Stimulated activated CD4-positive, alpha-beta T cell treated with anti-CD3 and anti-CD28 coated beads, Interleukin-2, amount 100 ng/mL, for 24 hours (primary cell): Measurements from ENCODE around the gene CPNE1.
A peak's percentile ranks its signal among the peaks of the same experiment; 100 is the strongest.

Source experiments
- DNase-seq, 2 donors: peaks; one replicate each; pipeline ENCODE4 v3.0.0-alpha.2; 2020

Gene CPNE1

GRCh38 chr20:35618263-35619131 lies 46.2 kb downstream of the CPNE1 start:
- no peak for DNase-seq

- peak; percentile 54 to 58 for DNase-seq
Observed at GRCh38 chr20:35617397-35618262, 47.1 kb downstream of the CPNE1 start.

DNA sequence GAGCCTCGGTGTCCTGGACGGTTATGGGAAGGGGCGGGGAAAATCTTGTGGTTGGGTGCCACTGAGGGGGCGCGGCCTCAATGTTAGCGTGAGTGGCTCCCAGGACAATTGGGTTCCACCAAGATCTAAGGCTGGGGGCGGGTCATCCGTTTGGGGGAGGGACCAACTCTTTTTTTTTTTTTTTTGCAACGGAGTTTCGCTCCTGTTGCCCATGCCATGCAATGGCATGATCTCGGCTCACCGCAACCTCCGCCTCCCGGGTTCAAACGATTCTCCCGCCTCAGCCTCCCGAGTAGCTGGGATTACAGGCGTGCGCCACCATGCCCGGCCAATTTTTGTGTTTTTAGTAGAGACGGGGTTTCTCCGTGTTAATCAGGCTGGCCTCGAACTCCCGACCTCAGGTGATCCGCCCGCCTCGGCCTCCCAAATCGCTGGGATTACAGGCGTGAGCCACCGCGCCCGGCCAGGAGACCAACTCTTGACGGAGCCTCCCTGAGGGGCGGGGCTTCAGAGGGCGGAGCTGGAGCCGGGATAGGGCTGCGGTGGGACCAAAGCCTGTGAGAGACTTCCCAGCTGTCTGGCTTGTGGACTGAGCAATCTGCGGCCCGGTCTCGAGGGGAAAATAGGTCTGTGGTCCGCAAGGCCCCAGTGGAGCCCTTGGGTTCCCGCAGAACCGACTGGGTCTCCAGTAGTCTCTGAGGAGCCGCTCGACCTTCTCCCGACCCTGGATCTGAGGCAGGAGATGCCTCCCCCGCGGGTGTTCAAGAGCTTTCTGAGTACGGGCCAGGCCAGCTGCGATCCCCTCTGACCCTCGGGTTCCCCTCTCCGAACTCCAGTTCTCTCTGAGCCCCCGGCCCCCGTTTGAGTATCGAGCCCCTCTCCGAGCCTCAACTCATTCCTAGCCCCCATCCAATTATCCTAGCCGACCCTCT lies 48.0 kb downstream of the CPNE1 start:
- peak; percentile 59 to 73 for DNase-seq

DNA sequence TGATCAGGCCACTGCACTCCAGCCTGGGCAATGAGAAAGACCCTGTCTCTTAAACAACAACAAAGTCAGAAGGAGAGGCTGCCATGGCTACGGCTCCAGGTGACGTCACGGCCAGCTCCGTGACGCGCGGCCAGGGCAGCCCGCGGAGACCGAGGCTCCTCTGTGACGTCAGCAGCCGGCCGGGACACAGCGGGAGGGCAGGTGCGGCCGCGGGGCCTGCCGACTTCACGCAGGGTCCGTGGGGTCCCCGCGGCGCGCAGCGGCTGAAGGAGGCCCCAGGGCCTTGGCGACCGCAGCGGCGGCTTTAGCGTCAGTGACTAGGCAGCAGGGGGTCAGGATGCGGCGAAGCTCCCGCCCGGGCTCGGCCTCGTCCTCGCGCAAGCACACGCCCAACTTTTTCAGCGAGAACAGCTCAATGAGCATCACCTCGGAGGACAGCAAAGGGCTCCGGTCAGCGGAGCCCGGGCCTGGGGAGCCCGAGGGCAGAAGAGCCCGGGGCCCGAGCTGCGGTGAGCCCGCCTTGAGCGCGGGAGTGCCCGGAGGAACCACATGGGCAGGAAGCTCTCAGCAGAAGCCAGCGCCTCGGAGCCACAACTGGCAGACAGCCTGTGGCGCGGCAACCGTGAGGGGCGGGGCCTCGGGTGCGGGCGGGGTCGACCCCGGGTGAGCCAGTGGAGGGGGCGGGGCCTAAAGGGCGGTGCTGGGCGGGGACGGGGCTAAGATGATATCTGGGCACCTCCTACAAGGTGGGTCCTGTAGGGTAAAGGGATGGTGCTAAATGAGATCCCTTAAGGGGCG lies 48.8 kb downstream of the CPNE1 start, which contains the start of gene SPAG4:
SPAG4 (plus strand) TSS at position 163 of the 798 bp plus-strand sequence; CDS start at position 338, 175 bp downstream.
- DNase-seq, result peak; percentile 100

DNA sequence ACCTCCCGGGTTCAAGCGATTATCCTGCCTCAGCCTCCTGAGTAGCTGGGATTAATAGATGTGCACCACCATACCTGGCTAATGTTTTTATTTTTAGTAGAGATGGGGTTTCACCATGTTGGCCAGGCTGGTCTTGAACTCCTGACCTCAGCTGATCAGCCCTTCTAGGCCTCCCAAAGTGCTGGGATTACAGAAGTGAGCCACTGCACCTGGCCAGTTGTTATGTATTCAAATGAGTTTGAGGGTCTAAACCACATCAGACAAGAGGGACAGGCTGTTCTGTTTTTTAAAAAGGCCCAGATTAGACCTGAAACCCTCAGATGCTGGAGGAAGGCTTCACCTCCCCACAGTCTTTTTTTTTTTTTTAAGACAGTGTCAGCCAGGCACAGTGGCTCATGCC lies 53.2 kb downstream of the CPNE1 start:
- no peak for DNase-seq

DNA sequence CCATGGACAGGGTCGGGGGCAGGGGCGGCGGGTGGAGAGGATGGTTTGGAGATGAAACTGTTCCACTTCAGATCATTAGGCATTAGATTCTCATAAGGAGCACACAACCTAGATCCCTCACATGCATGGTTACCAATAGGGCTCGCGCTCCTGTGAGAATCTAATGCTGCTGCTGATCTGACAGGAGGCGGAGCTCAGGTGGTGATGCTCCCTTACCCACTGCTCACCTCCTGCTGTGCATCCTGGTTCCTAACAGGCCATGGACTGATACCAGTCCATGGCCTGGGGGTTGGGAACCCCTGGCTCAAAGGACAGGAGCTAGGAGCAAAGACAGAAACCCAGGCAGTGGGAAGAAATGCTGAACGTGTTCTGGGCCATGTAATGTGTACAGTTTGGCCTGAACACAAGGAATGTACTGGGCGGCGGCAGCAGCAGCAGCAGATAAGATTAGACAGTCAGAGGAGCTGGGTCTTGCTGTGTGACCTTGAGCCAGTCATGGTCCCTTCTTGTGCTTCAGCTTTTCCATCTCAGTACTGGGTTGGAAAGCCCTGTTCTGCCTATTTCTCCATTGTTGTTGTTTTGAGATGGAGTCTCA lies 53.8 kb downstream of the CPNE1 start:
- no peak for DNase-seq

- no peak for DNase-seq
Observed at GRCh38 chr20:35607003-35607735, 57.5 kb downstream of the CPNE1 start.

DNA sequence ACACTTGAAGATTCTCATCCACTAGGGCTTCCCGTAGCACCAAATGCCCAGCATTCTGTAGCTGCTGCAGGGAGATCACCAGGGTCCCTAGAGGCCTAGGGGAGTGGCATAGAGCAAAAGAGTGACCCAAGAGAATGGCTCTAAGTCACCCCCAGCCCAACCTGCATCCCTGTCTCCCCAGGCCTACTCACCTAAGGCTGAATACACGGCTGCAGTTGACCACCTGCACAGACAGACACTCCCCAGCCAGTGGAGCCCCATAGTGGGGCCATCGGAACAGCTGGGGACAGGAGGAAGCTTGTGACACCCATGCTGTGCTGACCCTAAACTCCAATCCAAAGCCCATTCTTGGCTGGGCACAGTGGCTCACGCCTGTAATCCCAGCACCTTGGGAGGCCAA lies 58.6 kb downstream of the CPNE1 start:
- no peak for DNase-seq

- no peak for DNase-seq
Observed at GRCh38 chr20:35604449-35604747, 60.3 kb downstream of the CPNE1 start.

- DNase-seq, result no peak
Observed at GRCh38 chr20:35603695-35604448, 60.8 kb downstream of the CPNE1 start.

DNA sequence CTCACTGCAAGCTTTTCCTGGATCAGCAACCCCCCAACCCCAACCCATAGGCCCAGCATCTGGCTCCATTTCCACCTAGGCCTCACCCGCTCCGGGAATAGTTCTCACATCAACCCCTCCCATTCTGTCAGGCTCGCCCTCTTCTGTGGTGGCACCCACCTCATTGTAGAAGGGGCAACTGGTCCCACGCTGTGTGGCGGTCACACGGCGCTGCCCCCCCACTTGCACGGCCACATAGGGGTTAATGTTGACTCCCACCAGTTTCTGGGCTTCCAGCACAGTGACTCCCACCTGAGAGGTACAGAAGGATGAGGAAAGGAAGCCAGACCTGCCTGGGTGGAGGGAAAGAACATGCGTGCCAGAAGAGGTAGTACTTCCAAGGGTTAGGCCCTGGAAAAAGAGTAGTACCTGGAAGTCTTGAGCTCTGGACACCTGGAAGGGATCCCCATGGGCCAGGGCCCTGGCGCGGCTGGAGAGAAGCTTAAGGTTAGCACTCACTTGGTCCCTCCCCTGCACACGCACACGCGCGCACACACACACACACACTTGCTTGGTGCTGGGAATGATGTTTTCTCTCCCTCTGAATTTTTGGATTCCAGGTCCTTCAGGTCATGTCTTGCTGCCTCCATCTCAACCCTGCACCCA lies 61.7 kb downstream of the CPNE1 start:
- no peak for DNase-seq

DNA sequence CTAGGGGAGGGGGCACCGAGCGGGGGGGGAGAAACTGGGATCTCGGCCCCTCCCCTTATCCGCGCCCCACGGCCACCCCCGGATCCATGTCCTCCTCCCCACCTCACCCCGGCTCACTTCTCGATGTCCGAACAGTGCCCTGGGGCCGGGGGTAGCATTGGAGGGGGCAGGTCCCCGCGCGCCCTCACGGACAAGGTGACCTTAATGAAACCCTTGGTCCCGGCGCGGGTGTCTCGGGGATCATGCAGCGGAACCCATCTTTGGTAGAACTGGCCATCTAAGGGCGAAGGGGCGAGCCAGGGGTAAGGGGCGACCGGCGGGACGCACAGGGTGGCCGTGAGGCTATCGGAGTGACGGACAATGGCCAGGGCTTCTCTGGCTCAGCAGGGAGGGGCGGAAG lies 62.7 kb downstream of the CPNE1 start:
- no peak for DNase-seq

GRCh38 chr20:35600993-35601973 lies 63.4 kb downstream of the CPNE1 start:
- DNase-seq, result peak; percentile 76 to 82

- DNase-seq, result no peak
Observed at GRCh38 chr20:35600176-35600992, 64.3 kb downstream of the CPNE1 start.

DNA sequence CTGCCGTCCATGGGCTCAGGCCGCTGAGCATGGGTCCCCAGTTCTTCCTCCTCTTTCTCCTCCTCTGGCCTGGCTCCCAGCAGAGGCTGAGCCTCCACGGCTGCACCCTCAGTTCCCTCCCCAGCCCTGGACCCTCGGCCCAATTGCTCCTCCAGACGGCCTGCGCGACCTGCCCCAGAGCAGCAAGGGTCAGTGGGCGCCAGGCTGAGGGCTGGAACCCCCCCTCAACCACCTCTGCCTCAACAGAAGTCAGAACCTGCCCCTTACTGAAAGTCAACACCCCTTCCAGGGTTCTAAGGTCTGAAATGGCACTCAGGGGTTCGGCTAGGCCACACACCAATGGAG lies 65.0 kb downstream of the CPNE1 start:
- no peak for DNase-seq

- no peak for DNase-seq
Observed at GRCh38 chr20:35598899-35599775, 65.6 kb downstream of the CPNE1 start.
